Bronchial epithelial cell (primary cell): ENCODE data around the gene USH2A. TPM values are rescaled to one million over a fixed set of nuclear protein-coding genes. Genes with fewer than 3 reads are reported as not detected.

Experiments used
- DNase-seq: peaks from one replicate; pipeline ENCODE4 v3.0.0-alpha.2; 2010; ENCODE audit warnings: low read depth
- FAIRE-seq: peaks from 2 replicates; lab custom pipeline; 2011; peaks lifted over from hg19 to GRCh38; lab: Jason Lieb, UNC
- H3K27me3 ChIP-seq: 2 replicates; pipeline ENCODE4 v1.5.1; 2011; ENCODE audit warnings: low read length; ENCODE audit not compliant: control insufficient read depth, insufficient read depth
- H3K36me3 ChIP-seq: 2 replicates; pipeline ENCODE4 v1.5.1; 2011; ENCODE audit warnings: low read length; ENCODE audit not compliant: control insufficient read depth, insufficient read depth
- H3K4me3 ChIP-seq: 2 replicates; pipeline ENCODE4 v1.5.1; 2011; ENCODE audit warnings: mild to moderate bottlenecking, low read depth, low read length, control low read depth
- total RNA-seq: library from RNA; depleted of rRNA; stranded (reverse); fragments of >200 nt; gene quantifications from 2 replicates; pipeline ENCODE4 v1.2.1, GENCODE V29; 2014
- TF ChIP-seq, protein P1 (sequence below): IDR thresholded peaks from 2 replicates; pipeline ENCODE4 v1.5.1; 2011; ENCODE audit warnings: mild to moderate bottlenecking, moderate library complexity, low read length, control low read depth, inconsistent platforms; ENCODE audit not compliant: insufficient read depth, severe bottlenecking

Gene USH2A
- total RNA-seq, 1 donor from 2014 or later = not detected

GRCh38 chr1:215631489-215631888, 791.8 kb downstream of the USH2A start:
- no peaks in the 10 kb centered on the region for H3K27me3 ChIP-seq
- DNase-seq (peak; percentile 83), FAIRE-seq (no peak)
- H3K36me3 ChIP-seq = no peaks in the 10 kb centered on the region
- H3K4me3 ChIP-seq = no peak overlapping the region
- TF ChIP-seq, protein P1, sequence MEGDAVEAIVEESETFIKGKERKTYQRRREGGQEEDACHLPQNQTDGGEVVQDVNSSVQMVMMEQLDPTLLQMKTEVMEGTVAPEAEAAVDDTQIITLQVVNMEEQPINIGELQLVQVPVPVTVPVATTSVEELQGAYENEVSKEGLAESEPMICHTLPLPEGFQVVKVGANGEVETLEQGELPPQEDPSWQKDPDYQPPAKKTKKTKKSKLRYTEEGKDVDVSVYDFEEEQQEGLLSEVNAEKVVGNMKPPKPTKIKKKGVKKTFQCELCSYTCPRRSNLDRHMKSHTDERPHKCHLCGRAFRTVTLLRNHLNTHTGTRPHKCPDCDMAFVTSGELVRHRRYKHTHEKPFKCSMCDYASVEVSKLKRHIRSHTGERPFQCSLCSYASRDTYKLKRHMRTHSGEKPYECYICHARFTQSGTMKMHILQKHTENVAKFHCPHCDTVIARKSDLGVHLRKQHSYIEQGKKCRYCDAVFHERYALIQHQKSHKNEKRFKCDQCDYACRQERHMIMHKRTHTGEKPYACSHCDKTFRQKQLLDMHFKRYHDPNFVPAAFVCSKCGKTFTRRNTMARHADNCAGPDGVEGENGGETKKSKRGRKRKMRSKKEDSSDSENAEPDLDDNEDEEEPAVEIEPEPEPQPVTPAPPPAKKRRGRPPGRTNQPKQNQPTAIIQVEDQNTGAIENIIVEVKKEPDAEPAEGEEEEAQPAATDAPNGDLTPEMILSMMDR = no peak

DNA sequence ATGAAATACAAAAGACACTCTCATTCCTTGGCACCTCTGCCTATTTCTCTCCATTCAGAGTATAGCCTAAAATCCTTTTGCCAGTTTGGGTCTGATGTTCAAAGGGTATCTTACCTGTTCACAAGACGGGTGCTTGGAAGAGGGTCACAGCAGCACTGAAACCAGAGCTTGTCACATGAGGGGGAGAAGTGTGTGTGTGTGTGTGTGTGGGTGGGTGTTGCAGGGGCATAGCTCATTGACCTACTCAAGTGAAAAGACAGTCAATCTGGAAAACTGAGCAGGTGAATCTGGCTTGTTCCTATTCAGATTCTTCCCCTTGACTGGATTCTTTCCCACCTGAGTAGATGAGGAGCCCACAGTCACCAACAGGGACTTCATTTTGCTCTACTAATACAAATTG, 792.2 kb downstream of the USH2A start:
- FAIRE-seq (no peak), DNase-seq (no peak)
- TF ChIP-seq, protein P1 = no peak
- H3K36me3 ChIP-seq = no peaks in the 10 kb centered on the region
- H3K27me3 ChIP-seq = no peaks in the 10 kb centered on the region
- no peak overlapping the region for H3K4me3 ChIP-seq

DNA sequence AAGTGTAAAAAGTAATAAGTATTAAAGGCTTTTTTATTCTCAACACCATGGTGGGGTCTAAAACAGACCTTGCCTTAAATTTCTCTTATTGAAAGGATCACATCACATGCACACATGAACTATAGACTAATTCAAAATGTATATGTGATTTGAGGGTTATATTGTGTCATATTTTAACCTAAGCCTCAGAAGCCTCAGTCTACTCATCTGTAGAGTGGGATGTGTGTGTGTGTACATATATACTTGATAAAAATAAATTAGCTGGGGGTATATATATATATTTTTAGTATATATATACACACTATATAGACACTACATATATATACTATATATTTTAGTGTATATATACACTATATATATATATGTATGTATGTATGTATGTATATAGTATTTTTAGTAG, 797.3 kb downstream of the USH2A start:
- H3K36me3 ChIP-seq = no peaks in the 10 kb centered on the region
- TF ChIP-seq, protein P1 = no peak
- no peaks in the 10 kb centered on the region for H3K27me3 ChIP-seq
- DNase-seq = no peak
- FAIRE-seq = no peak
- H3K4me3 ChIP-seq = no peak overlapping the region

DNA sequence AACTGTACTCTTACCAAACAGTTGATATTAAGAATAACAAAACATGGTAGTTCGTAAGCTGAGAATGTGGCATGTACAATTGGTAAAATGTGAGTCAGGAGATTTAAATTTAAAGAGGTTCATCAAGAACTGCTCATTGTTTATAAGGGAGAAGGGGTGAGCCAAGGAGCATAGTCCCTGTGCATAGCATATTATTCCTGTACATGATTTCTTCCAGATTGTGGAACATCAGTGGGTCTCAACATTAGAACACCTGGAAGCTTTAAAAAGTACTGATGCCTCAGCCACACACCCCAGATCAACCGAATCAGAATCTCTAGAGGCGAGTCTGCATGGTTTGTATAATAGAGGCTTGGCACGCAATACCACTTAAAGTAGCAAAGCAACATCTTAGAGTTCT, 800.1 kb downstream of the USH2A start:
- no peaks in the 10 kb centered on the region for H3K27me3 ChIP-seq
- H3K36me3 ChIP-seq = peaks cover 1% of the 10 kb centered on the region
- FAIRE-seq (no peak), DNase-seq (no peak)
- TF ChIP-seq, protein P1 = no peak
- no peak overlapping the region for H3K4me3 ChIP-seq

DNA sequence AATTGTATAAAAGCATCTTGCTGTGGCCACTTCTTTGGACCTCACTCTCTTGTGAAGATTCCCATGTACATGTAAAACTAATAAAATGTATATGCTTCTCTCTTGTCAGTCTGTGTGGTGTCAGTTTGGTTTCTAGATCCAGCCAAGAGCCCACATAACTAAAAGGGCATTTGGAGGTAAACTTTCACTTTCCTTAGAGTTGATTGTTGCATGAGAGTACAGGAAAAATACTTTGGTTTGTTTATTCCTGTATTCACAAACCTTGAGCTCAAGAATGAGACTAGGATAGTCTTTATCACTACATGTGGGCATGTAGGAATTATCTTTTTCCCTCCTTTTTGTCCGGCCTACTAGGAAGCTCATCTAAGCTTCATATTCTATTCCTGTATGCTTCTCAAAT, 805.3 kb downstream of the USH2A start:
- peaks cover 1% of the 10 kb centered on the region for H3K36me3 ChIP-seq

DNA sequence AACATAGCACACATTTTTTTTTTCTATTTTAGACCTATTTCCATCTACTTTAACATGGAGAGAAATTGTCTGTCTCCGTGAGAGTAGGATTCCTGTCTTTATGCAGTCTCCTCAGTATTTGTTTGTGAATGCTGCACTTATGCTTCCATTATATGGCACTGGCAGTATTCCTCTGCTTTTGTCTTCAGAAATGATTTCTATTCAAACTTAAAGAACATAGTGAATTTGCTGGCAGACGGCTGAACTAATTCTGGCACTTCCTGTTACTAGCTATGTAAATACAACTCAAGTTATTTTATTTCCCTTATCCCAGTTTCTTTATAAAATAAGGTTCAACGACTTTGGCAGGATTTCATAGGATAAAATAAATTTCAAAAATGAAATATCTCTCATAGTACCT, 810.9 kb downstream of the USH2A start:
- no peaks in the 10 kb centered on the region for H3K27me3 ChIP-seq
- TF ChIP-seq, protein P1 = no peak
- H3K4me3 ChIP-seq = no peak overlapping the region
- DNase-seq (no peak), FAIRE-seq (no peak)
- no peaks in the 10 kb centered on the region for H3K36me3 ChIP-seq

More for the DNA sequence above, 805.3 kb downstream of the USH2A start:
- FAIRE-seq (no peak), DNase-seq (no peak)
- TF ChIP-seq, protein P1 = no peak
- no peak overlapping the region for H3K4me3 ChIP-seq
- no peaks in the 10 kb centered on the region for H3K27me3 ChIP-seq
